ENCODE data around the gene TRAF3IP3.
"Not testable (repeated sequence)": the region's sequence is repeated elsewhere in the genome, so short reads cannot be mapped to it uniquely, and the experiment has no call there.

Gene TRAF3IP3

DNA sequence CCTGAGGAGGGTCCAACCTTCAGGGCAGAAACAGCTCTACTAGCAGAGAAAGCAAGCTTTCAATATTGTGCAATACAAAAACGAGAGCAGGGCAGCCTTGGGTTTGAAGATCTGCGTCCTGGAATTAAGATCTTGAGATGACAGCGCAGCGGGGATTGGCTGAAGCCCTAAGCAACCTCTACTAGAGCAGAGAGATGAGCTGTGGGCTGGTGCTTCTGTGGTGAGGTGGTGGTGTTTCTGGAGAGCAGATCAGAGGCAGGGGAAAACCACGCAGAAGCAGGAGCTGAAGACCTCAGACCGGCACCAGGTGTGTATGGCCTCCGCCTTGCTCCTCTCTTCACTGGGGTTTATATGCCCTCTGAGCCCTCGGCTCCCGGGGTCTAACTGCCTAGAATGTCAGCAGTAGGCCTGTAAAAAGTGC lies 12.5 kb downstream of the TRAF3IP3 start:
- DNase-seq (ENCODE audit: low spot score): peak; percentile 90

DNA sequence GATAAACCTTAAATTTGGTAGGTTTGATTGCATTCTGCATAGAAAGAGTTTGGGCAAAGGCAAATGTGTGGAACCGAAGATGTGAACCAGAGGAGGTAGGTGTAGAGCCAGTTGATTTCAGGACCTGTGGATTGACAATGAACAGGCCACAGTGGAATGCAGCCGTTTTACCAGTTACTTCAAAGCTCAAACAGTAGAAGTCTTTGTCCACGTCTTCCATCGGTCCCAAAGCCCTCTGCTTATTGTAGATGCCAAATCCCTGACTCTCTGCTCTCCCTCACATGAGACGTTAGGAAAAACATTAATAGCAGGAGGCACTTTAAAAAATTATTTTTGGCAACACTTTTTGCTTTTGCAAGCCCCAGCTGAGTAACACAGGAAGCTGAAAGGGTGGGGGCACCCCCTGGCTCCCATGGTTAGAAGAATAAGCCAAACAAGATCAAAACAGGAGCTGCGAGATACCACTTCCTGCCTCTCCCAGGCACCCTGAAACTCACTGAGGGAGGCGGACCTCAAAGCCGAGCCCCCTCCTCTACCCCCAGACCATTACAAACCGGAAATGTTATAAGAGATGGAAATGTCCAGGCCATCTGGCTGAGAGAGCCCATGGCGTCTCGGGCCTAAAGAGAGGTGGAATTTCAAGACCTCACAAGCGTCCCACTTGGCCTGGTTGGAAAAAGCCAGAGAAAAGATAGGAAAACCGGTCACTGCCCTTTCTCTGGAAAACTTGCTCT lies 13.5 kb downstream of the TRAF3IP3 start:
- peak; percentile 88 for DNase-seq (ENCODE audit: low spot score)

DNA sequence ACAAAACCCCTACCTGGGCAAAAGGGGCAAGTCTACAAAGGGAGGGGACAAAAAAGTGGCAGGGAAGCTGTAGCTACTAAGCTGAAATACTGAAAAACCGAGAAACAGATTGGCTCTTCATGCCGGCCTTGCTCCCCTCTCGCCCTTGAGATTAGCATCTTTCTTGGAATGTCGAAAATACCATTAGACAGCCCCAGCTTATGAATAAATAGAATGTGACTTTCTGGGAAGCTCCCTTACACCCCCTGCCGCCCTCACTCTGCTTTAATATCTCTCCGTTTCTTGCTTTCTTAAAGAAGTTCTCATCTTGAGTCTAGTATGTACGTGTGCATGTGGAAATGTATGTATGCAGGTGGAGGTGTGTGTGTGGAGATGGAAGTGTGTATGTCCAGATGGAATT lies 14.1 kb downstream of the TRAF3IP3 start:
- DNase-seq (ENCODE audit: low spot score): no peak

DNA sequence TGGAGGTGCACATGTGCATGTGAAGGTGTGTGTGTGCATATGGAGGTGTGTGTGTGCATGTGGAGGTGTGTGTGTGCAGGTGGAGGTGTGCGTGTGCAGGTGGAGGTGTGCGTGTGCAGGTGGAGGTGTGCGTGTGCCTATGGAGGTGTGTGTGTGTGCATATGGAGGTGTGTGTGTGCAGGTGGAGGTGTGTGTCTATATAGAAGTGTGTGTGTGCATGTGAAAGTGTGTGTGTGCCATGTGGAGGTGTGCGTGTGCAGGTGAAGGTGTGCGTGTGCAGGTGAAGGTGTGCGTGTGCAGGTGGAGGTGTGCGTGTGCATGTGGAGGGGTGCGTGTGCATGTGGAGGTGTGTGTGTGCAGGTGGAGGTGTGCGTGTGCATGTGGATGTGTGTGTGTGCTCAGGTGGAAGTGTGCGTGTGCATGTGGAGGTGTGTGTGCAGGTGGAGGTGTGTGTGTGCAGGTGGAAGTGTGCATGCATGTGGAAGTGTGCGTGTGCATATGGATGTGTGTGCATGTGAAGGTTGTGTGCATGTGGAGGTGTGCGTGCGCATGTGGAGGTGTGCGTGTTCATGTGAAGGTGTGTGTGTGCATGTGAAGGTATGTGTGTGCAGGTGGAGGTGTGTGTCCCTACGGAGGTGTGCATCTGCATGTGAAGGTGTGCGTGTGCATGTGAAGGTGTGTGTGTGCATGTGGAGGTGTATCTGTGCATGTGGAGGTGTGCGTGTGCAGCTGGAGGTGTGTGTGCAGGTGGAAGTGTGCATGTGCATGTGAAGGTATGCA lies 15.0 kb downstream of the TRAF3IP3 start:
- DNase-seq (ENCODE audit: low spot score): no peak

DNA sequence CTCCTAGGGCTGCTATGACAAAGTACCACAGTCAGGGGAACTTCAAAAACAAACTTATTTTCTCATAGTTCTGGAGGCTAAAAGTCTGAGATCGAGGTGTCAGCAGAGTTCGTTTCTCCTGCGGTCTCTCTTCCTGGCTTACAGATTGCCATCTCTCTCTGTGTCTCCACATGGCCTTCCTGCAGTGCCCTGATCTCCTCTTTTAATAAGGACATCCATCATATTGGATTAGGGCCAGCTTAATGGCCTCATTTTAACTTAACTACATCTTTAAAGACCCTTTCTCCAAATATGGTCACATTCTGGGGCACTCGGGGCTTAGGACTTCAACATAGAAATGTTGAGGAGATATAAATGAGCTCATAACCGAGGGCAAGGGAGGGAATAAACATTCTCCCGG lies 16.3 kb downstream of the TRAF3IP3 start:
- DNase-seq (ENCODE audit: low spot score): no peak

DNA sequence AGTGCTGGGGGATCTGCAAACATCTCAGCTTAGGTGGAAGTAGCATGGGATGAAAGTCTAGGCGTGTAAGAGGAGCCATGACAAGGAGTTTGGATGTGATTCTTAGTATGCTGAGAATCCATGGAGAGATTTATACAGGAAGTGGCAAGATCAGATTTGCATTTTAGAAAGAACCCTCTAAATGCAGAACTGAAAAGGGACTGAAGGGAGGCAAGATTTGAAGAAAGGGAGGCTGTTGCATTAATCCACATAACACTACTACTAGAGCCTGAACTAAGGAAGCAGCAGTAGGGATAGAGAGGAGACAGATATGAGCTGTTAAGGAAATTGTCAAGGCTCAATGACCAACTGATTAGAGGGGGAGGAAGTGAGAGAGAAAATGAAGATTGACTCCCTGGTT lies 18.7 kb downstream of the TRAF3IP3 start:
- no peak for DNase-seq (ENCODE audit: low spot score)

DNA sequence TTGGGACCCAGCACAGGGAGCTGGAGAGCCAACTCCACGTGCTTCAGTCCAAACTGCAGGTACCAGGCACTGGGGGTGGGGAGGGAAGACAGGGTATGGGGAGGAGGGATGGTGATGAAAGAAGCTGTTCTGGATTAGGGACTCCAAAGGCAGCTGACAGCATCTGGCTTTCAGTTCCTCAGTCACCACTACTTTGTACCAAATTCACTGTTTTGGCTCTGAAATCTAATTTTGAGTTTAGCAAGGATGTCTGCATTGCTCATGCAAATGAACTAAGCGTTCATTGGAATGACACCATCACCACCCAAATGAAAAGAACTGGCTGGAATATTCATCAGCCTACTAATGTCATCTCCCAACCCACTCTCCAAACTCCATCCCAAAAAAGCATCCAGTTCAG lies 19.8 kb downstream of the TRAF3IP3 start:
- DNase-seq (ENCODE audit: low spot score): no peak

DNA sequence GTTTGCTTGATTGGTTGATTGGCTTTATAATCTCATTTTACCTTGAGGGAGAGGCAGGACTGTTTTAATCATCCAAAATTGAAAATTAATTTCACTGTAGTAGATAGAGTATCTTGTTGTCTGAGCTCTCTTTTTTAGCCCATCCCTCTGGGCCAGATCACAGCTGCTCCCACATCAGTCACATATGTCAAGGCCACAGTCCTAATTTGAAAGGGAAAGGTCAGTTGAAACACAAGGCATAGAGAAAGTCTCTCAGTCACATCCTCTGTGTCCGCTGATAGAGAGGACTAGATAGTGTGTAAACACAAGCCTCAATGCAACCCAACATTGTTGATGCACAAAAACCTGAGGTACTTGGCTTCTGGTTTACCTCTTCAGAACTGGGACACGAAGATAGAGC lies 21.7 kb downstream of the TRAF3IP3 start:
- no peak for DNase-seq (ENCODE audit: low spot score)

DNA sequence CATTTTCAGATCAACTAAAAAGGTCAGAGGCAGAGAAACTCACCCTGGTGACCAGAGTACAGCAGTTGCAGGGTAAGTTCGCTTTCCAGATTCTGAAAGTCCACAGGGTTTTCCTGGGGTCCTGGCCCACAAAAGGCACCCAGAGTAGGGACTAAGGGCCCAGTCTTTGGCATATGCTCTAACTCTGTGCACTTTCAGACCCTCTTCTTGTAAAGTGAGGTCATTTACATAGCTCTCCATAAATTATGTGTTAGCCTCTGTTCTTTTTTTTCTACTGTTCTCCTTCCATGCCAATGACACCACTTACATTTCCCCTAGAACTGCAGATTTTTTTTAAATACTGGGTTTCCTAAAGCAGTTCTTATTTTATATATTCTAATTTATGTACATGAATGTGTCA lies 22.2 kb downstream of the TRAF3IP3 start:
- DNase-seq (ENCODE audit: low spot score): no peak

DNA sequence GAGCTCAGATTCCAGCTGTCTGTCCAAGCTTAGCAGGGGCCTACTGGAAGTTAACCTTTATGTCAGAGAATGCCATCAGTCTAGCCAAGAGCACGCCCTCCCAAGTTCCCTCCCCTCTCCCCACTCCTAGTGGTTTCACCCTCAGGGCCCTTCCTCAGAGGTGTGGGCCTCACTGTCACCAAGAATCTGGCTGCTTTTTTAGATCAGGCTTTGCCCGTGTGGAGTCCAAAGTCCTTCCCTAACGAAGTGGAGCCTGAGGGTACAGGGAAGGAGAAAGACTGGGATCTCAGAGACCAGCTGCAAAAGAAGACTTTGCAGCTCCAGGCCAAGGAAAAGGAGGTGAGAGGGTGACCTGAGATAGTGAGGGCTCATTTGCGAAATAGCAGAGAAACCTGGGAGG lies 24.4 kb downstream of the TRAF3IP3 start:
- no peak for DNase-seq (ENCODE audit: low spot score)

DNA sequence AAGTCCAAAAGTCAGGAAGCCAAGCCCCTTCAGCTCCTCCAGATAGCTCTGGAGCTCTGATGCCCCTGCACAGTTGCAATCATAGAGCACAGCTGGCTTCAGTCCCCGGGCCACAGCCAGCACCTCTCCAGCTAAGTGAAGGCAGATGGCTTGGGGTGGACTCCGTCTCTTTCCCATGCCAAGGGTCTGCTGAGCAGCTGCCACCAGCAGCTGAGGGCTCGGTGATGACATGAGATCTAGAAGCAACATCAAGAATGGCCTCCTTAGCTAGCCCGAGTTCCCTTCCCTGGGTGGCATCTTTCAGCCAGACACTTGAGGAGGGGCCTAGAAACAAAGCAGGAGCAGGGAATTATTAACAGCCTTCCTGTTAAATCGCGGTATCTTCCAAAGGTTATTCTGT lies 27.5 kb downstream of the TRAF3IP3 start:
- DNase-seq (ENCODE audit: low spot score): no peak

DNA sequence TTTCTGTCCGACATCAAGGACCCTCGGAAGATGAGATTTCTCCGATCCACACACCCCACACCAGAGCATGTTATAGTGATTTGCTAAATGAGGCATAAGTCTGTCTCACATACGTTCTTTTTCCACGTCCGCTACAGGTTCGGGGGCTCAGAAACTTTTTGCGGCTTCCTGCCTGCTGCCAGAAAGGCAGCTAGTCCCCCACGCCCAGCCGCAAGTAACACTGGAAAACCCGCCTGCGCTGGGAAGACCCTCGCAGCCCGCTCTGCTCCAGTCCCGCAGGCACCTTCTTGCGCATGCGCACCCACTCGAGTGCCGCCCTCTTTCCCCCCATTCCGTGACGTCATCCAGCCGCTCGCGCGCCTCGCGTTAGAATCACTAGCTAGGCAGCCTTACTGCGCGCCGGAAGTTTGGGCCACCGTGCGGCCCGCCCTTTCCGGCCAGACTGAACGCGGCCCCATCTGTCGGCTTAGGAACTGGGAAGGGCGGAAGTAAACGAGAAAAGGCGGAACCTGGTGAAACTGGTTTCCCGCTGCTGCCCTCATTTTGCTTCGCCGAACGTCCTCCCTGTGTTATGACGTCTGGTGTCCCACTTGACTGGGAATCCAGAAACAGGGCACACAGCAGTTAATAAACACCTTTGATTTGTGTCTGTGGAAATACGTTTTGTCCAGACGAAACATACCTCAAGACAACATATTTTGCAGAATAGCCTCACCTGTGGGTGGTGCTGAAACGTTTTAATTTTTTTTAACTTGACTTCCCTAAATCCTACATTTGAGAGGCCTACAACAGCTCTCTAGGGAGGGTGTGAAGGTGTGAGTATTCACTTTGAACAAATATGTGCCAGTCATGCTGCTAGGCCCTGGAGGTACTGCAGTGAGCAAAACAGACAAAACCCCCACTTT lies 28.7 kb downstream of the TRAF3IP3 start, which contains the start of gene C1orf74:
Gene C1orf74, minus strand, starts transcription at position 295 of the 905 bp plus-strand sequence. CDS start 925 bp downstream, outside the sequence.
- DNase-seq (ENCODE audit: low spot score): peak; percentile 98

DNA sequence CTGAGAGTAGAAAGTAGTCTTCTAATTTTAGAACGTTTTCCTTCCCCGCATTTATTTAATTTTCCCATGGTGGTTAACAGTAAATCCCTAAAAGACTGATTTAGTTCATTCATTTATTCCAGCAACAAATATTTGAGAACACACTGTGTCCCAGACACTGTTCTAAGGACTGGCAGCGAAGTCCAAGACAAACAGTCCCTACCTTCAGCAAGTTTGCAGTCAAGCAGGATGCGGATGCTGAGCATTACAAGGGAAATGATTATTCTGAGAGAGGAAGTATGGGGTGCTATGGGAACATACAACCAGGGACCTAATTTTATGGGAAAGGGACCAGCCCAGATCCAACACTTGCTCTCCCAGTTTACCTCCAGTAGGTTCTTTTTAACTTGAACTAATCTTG lies 29.7 kb downstream of the TRAF3IP3 start:
- no peak for DNase-seq (ENCODE audit: low spot score)

DNA sequence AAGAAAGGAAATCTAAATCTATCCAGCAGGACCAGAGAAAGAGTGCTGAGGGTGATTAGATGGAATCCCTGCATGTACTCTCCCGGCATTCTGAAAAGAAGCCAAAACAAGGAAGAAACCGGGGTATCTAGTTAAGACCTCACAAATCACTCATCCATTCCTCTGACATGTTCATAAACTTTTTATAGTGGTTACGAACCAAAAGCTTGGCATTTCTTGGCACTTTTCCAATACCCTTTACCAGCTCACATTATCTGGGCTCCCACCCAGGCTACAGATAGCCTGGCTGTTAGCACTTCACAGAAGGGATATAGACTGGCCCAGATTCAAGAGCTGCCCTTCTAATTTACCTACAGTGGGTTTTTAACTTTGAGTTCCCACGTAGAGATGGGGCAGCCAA lies 30.3 kb downstream of the TRAF3IP3 start:
- no peak for DNase-seq (ENCODE audit: low spot score)

DNA sequence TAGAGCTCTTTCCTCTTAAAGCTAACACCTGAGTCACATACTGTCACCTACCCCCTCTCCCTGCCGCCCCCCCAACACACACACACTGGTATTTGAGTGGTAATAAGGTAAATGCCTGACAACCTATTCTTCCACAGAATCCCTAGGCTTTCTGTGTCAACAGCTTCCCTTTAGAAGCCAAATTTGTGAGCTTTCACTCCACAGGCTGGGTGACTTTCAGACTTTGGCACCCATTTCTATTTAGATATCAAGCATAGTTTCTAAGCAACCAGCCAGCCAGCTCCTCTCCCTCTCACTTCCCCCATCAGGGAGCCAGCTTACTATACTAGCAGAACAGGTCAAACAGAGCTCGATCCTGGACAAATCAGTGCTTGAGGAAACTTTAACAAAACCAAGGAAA lies 31.7 kb downstream of the TRAF3IP3 start:
- no peak for DNase-seq (ENCODE audit: low spot score)

DNA sequence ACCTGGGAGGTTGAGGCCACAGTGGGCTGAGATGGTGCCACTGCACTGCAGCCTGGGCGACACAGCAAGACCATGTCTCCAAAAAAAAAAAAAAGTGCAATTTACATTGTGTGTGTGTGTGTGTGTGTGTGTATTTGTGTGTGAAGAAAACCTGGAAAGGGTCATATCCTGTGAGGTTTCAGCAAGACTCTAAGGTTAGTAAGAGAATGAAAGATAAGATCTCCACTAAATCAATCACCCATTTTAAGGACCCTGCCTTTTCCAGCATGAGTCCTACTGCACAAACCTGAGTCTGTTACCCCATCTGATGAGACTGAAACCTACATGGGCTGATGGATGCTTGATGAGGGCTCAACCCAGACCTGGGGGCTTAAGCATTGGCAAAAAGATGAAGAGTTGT lies 33.4 kb downstream of the TRAF3IP3 start:
- no peak for DNase-seq (ENCODE audit: low spot score)

DNA sequence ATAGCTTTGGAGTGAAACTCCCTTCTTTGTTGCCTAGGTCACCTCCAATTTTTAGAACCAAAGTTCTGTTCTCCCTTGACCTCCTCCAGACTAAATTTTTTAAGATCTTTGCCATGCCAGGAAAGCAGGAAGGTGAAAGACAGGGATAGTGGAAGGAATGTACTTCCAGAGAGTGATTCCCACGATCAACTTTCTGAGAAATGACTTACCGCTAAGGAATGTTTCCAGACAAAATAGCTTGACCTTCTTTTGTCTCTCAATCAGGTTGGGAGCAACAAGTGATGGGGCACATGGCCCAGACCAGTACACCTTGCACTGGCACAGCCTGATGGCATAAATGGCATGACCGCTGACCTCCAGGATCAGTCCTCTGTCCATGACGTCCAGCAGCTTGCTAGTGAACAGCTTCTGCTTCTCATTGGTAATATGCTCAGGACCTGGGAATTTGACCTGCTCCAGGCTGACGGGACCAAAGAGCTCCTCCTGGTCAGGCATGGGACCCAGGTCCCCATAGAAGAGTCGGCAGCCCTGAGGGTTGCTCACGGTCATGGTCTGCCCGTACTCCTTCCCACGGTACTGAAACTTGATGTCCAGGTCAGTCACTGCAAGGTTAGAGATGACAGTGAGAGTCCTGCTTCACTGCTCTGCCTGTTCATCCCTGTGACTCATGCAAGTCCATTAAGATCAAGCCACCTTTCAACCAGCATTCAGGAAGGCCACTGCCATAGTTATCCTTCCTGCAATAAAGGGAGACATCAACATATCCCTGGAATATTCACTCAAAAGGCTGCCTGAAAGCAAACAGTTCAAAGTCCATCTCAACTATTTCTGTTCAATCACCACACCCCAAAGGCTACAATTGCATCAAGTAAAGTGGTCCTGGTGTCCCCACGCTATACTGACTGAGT lies 34.7 kb downstream of the TRAF3IP3 start:
- DNase-seq (ENCODE audit: low spot score): no peak

DNA sequence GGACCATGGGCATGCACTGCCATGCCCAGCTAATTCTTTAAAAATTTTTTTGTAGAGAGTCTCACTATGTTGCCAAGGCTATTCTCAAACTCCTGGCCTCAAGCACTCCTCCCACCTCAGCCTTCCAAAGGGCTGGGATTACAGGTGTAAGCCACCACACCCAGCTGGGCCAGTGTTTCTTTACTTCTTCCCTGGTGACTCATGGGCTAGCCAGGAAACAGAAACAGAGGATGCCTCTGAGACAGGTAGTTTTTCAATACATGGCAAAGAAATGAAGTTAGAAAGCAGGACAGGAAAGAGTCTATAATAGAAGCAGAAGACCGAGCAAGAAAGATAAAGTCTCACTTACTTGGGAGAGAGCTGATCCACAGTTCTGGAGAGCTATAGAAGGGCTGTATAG lies 36.1 kb downstream of the TRAF3IP3 start:
- DNase-seq (ENCODE audit: low spot score): no peak

DNA sequence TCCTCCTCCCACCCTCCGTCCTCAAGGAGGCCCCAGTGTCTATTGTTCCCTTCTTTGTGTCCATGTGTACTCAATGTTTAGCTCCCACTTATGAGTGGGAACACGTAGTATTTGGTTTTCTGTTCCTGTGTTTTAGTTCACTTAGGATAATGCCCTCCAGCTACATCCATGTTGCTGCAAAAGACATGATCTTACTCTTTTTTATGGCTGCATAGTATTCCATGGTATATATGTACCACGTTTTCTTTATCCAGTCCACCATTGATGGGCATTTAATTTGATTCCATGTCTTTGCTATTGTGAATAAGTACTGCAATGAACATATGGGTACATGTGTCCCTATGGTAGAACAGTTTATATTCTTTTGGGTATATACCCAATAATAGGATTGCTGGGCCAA lies 37.9 kb downstream of the TRAF3IP3 start:
- DNase-seq (ENCODE audit: low spot score): not testable (repeated sequence)

DNA sequence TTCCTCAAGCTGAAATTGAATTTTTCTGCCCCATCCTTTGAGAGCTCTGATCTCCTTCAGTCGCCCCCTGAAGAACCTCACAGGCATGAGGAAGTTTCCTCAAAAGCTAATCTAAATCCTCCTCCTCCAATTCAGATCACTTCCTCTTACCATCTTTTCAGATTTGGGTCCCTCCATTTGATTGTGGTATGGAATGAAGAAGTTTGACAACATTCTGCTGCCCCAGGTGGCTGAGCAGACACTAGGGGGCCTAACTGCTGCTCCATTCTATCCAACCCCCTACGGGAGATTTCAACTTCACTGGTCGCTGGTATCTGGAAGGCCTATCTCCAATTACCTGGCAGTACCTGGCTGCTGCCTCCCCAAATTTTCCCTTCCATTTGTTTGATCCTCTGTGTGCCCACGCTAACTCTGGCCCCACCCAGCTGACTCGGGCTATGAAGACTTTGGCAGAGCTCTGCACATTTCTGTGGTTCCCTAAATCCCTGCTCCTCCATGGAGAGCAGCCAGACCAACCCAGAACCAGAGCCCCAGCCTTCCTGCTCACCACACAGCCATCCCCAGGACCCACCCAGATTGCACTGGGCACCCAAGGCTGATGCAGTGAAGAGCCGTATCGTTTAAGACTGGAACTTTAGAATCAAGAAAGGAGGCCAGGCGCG lies 42.3 kb downstream of the TRAF3IP3 start:
- no peak for DNase-seq (ENCODE audit: low spot score)

All from CD4-positive, alpha-beta T cell treated with Interleukin-6 at 100 ng/mL for 8 hours (primary cell).